M059J (cell line): ENCODE results near the gene SLC7A11. TPM values are rescaled to one million over a fixed set of nuclear protein-coding genes. Genes with fewer than 3 reads are reported as not detected.
"Not testable (repeated sequence)": the region's sequence is repeated elsewhere in the genome, so short reads cannot be mapped to it uniquely, and the experiment has no call there.

Experiments
- DNase-seq: peaks from one replicate; pipeline ENCODE4 v3.0.0-alpha.2; 2012; ENCODE audit warnings: low read depth
- total RNA-seq: library from RNA; depleted of rRNA; stranded (reverse); fragments of >200 nt; shearing (Covaris generic); gene quantifications from 2 replicates; pipeline ENCODE4 v1.2.3, GENCODE V29; 2014

SLC7A11 gene
- total RNA-seq, 1 experiment from 2014 or later: 9.2 TPM

DNA sequence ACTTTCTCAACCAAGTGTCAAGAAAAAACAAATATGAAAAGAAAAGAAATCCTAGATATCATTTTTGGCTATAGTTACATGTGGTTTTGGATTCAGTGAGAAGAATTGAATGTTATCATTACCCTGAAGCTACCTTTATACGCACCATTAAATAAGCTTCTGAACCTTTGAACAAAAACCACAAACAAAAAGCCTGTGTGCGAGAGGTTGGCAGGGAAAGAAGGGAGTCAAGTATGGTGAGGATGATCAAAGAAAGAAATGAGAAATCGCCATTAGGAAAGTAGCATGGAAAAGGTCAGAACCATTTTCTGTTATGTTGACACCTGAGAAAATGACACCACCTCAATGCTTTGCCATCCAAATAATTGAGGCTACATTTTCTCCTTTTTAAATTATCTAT, 1.2 kb upstream of the SLC7A11 start:
- peak; percentile 81 for DNase-seq

DNA sequence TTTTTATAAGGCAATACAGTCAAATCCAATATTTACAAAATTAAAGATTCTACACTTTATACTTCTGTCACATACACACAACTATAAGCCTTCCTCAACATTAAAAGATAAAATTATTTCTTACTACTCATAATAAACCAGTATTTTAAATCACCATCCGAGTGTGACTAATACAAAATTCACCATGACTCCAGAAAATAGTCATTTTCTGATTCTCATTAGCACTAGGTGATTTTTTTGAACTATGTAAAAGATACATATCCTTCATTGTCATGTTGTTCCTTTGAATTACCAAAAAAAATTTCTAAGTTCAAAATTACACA, 646 bp upstream of the SLC7A11 start:
- no peak for DNase-seq

DNA sequence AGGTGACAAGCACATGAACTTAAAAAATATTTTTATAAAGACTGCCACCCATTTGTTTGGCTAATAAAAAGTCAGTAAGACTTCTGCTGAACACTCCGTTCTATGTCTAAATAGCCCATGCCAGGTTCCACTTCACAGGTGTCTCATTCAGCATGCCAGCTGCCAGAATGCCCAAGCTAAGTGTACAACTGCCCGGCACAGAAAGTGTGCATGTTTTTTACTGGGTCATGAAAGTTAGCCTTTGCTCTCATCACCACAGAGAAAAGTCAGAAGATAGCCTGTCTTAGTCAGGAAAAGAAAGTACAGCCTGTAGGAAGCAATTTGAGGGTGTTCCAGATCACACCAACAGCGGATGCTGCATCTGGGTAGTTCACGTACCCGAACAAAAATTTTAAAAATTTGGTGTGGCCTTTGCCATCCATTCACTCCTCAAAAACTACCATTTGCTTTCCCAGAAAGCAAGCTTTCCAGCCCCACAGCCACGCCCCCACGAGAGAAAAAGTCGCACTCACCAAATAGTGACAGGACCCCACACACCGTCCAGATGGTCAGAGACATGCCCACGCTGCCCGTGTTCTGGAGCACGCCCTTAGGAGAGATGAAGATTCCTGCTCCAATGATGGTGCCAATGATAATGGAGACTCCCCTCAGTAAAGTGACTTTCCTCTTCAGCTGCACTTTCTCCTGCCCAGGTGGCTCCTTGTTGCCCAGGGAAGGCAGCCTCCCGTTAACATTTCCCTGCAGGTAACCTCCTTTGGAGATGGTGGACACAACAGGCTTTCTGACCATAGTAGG, 671 bp downstream of the SLC7A11 start:
- peak; percentile 54 for DNase-seq

DNA sequence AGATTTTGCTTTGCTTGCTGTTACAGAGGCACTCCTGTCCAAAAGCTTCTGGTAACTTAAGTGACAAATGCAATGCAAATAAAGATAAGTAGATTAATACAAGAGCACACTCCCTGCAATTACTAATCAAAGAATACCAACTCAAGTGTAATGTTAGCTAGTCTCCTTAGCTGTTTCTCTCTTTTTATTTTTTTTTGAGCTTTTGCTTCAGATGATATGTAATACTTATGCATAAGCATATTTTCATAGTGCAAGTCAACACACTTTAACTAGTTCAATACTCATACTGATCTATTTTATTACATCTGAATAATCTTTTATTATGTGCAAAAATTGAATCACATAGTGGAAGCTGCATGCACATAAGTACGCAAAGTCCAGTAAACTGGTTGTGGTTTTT, 2.7 kb downstream of the SLC7A11 start:
- no peak for DNase-seq

DNA sequence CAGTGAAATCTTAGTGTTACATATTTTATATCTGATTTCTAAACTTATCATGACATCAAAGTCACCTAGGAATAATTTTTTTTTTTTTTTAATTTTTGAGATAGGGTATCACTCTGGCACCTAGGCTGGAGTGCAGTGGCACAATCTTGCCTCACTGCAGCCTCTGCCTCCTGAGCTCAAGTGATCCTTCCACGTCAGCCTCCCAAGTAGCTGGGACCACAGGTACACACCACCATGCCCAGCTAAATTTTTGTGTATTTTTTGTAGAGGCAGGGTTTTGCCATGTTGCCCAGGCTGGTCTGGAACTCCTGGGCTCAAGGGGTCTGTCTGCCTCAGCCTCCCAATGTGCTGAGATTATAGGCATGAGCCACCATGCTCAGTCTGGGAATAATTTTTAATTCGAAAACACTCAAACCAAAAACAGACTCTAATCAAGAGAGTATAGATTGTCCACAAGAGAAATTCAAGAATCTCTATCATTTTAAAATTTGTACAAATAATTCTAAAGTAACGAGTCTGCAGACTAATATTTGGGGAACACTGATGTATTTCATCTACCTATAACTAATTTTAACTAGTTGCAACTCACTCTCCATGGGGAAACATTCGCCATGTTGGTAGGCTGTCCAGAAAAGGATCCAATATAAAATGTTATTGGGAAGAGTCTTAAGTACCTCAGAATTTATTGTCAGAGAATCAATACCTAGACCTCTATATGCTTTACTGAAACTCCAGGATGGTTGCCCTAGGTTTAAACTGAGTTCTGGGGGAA, 3.4 kb downstream of the SLC7A11 start:
- no peak for DNase-seq

DNA sequence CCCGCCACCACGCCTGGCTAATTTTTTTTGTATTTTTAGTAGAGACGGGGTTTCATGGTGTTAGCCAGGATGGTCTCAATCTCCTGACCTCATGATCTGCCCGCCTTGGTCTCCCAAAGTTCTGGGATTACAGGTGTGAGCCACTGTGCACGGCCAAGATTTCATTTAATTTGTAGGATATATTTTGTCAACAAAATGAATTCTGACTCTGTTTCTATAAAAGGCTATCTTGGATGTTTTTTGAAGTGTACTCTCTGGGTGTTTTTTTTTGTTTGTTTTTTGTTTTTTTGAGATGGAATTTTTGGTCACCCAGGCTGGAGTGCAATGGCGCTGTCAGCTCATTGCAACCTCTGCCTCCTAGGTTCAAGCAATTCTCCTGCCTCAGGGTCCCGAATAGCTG, 5.0 kb downstream of the SLC7A11 start:
- not testable (repeated sequence) for DNase-seq

DNA sequence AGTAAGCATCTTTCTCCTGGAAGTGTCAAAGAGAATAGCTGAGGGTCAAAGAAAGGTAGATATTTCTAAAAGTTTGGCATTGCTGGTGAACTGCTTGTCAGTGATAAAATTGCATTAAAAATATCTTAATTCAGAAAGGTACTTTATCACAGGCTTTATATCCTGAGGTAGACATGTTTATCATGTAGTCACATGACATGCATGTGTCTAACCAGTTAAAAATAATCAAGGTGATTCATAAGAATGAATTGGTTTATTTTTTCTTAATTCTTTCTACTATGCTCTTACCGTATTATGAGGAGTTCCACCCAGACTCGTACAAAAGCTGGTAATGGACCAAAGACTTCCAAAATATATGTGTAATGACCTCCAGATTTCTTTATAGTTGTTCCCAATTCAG, 6.1 kb downstream of the SLC7A11 start:
- peak; percentile 48 for DNase-seq

DNA sequence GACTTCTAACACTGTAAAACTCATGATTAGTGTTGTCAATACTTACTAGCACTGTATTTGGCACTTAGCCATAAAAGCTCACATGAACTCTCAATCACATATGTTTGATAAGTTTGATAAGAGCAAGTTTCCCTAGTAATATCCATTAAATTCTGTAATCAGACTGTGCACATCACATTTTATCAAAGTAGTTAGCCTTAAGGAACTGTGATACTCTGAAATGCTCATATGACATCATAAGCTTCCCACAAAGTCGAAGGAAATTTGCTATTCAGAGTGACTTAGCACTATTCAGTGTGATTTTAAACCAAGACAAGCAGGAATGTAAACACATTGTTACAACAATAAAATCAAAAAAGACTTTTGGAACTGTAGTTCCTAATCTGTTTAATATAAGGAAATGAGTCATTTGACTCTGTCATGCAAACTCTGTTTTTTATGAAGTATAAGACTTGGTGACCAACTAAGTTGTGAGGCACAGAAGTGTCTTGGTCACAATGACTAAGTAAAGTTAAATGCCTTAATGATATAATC, 6.7 kb downstream of the SLC7A11 start:
- peak; percentile 94 for DNase-seq

DNA sequence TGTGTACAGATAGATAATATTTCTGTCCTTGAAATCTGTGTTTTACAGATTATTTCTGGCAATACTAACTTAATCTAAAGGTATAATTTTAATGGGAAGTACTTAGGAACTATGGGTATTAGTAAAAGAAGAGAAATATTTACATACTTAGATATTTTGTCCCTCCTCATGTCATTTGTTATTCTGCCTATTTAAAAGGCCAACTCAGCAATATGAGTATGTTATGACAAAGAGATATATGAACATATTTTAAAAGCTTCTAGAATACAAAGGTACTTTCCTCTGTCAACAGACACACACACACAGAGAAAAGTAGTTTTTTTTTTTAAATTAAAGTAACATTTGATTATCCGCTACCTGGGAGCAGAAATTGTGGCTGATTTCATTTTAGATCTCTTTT, 7.9 kb downstream of the SLC7A11 start:
- DNase-seq: no peak

DNA sequence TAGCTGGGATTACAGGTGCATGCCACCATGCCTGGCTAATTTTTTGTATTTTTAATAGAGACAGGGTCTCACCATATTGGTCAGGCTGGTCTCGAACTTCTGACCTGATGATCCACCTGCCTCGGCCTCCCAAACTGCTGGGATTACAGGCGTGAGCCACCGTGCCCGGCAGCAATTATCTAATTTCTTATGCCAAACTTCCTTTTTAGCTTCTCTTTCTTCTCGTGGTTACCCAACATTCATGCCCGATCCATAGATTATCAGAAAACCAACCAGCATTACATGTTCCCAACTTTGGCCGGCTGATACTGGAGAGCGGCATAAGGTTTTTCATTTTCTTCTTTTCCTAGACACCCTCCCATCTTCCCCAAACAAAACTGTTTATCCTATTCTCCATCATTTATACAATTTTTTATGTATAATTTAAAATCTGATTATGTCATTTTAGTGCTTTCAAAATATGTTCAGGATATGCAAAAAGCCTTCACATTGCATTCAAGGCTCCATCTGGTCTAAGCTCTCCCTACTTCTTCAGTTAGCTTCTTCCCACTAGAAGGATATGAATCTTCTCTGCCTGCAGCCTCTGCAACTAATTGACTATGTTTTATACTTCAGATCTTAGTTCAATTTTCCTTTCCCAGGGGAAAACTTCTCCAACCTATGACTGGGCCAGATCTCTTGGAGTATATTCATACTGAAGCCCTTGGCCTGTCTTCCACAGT, 8.7 kb downstream of the SLC7A11 start:
- DNase-seq: no peak

DNA sequence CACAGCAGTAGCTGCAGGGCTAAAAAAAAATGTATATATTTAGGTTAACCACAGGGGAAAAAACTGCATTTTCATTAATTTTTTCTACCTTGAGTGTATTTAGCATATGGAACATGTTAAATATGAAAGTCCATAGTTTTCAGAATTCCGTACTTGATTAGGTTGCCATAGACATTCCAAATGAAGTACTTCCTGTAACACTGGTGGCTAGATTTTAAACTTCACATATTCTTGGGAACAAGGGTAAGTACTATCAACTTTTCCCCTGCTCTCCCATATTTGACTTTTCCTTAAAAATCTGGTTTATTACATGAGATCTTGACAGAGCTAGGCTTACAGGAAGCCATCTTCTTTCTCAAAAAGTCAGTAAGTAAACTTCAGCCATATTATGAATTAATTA, 9.8 kb downstream of the SLC7A11 start:
- DNase-seq: no peak

DNA sequence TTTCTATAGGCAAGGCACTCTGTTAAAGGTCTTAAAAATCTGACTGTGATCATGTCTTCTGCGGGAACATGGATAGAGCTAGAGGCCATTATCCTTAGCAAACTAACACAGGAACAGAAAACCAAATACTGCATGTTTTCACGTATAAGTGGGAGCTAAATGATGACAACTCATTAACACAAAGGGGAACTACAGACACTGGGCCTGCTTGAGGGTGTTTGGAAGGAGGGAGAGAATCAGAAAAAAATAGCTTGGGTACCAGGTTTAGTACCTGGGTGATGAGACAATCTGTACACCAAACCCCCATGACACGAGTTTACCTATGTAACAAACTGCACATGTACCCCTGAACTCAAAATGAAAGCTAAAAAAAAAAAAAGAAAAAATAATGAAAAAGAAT, 12.1 kb downstream of the SLC7A11 start:
- no peak for DNase-seq

DNA sequence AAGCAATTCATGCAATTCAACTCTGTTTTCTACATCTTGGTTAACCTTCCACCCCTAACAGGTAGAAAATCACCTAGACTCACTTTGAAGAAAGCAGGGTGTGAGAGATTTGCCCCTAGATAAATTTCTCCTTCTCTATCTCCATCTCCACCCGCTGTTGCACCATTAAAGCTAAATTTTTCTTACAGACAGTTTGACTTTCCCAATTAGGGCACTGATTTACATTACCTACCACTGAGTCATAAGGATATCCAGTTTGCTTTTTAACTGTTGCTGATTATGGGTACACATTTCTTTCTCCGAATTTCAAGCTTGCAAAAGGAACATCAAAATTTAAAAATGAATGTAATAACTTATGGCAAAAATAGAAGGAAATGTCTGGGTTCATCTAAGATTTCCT, 13.0 kb downstream of the SLC7A11 start:
- no peak for DNase-seq

DNA sequence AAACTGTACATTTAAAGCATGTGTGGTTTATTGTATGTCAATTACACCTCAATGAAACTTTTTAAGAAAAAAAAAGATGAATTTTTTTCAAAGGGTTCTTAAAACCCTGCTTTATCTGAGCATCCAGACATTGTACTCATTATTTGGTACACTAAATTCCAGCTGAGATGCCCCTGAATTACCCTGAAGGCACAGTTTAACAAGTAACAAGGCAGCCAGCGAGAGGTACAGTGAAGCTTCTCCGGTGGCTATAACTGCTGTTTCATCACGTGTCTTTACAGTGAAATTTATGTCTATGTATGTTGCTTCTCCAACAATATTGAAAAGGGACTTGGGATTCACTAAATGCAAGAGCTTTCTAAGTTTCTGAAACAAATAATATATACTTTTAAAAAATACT, 15.8 kb downstream of the SLC7A11 start:
- peak; percentile 24 for DNase-seq

DNA sequence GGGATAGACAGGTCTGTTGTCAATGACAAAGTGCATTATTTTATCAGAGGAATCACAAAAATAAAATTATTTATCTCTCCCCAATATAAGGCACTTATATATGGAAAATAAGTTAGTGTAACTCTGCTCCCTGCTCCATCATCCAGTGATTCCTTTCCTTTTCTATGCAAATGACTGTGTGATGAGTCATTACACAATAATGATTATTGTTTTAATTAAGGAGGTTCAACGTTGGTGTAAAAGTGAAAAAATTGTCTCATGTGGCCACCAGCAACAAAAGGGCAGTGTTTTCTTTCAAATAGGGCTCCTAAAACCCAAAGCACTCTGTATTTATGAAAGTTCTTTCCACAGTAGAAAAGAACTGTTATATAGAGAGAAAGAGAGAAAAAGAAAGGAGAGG, 16.7 kb downstream of the SLC7A11 start:
- peak; percentile 37 for DNase-seq

DNA sequence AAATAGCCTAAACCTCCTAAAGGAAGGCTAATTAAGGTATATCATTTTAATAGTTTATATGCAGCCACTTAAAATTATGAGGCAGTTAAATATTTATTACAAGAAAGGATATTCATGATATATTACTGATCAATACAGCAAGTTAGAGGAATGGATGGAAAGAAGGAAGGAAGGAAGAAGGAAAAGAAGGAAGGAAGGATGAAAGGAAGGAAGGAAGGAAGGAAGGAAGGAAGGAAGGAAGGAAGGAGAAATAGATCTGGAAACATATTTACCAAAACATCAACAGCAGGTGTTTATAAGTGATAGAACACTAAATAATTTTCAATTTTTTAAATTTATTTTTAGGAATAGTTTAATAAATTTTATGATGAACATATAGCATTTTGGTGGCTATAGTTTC, 17.5 kb downstream of the SLC7A11 start:
- no peak for DNase-seq

DNA sequence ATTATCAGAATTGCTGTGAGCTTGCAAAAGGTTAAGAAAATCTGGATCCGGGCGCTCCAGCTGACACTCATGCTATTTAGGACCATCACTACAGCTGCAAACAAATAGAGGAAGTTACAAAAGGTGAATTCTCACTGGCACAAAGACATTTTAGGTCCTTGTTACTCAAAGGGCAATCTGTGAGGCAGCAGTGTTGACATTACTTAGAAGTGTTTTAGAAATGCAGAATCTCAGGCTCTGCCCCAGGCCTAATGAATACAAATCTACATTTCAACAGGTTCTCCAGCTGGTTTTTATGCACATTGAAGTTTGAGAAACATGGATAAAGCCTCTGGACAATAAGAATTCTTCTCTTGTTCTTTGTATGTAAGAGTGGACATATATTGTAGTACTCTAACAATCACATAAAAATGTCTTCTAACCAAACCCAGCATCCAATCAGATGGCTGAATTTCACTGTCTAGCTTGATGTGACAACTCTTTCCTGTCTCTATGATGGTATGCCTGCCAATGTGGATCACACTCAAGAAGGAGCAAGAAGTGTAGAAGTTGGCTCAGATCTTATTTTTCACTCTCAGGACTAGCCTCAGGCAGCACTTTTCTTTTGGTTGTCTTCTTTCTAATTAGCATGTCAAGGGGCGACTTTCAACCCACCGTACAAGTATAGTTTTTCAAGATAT, 18.8 kb downstream of the SLC7A11 start:
- DNase-seq: no peak

DNA sequence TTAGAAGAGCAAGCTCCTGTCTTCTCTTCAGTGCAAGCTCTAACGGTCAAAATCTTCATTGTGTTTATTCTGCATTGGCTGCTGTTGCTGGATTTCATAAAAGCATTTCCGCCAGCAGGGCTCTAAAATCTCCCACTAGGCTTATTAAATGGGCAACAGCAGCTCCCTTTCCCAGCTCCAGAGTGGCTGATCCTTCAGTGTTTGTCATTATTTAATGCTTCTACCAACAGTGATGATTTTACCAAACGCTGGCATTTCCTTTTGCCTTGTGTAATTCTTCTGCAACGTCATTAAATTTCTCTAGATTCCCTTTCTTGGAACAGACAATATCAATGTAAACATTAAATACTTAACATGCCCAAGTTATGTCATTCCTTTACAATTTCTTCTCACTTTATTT, 20.1 kb downstream of the SLC7A11 start:
- peak; percentile 45 for DNase-seq

DNA sequence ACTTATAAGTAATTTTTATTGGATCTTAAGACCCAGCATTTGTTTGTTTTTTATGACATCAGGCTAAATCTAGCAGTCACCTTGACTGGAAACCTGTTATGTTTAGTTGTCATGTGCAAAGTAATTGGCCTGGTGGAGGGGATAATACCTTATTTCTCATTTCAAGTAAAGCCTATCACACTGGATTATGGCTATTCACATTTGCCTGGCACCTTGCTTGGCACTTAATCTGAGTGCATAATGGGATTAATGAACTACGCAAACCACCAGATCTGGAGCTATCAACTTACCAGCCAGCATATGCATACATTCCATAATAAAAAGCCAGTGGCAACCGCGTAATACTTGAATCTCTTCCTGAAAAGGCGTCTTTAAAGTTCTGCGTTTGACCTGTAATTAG, 23.2 kb downstream of the SLC7A11 start:
- DNase-seq: no peak

DNA sequence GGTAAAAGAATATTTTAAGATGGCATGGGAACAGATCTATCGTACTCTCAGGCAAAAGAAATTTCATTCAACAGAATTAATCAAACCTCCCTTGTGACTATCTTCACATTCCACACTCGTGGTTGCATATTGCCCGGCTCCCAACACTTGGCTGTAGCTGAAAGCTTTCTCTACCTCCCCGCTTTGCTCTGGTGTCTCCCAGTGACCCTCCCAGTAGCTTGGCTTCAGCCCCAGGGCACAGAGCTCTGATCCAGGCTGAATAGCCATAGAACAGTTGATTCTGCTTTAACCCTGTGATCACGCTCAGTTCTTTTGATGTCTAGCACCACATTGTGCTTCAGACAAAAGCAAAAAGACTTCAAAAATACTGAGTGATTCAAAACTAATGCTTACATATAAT, 24.6 kb downstream of the SLC7A11 start:
- DNase-seq: no peak

DNA sequence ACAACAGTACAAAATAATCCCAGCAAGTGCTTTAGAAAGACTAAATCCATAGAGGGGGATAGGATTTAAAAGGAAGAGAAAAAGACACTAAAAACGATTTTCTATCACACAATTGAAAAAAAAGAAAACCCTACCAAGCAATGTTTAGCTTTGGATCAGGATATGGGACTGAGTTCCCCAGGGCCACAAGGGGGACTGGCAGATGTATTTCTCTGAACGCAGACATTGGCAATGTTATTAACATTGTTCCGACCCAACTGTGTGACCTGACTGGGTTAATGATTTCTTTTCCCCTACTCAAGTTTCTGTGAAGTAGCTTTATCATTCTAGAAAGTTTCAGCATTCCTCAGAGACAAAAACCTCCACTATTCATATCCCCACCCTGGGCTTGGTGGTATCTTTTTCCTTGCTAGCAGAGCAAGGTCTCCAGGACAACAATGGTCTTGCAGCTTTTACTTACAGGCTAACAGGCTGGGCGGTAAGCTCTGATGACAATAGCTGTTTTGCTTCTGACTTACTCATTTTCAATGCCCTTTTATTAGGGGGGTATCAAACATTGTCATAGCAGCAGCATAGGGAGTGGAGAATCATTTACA, 25.8 kb downstream of the SLC7A11 start:
- DNase-seq: no peak

DNA sequence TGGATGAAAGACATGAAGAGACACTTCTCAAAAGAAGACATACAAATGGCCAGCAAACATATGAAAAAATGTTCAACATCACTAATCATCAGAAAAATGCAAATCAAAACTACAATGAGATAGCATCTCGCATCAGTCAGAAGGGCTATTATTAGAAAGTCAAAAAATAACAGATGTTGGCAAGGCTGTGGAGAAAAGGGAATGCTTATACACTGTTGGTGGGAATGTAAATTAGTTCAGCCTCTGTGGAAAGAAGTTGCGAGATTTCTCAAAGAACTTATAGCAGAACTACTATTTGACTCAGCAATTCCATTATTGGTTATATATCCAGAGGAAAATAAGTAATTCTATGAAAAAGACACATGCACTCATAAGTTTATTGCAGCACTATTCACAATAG, 31.6 kb downstream of the SLC7A11 start:
- DNase-seq: not testable (repeated sequence)
